ENCODE measurements around the gene WDR19.
"Not testable (repeated sequence)": the region's sequence is repeated elsewhere in the genome, so short reads cannot be mapped to it uniquely, and the experiment has no call there.

WDR19 gene

DNA sequence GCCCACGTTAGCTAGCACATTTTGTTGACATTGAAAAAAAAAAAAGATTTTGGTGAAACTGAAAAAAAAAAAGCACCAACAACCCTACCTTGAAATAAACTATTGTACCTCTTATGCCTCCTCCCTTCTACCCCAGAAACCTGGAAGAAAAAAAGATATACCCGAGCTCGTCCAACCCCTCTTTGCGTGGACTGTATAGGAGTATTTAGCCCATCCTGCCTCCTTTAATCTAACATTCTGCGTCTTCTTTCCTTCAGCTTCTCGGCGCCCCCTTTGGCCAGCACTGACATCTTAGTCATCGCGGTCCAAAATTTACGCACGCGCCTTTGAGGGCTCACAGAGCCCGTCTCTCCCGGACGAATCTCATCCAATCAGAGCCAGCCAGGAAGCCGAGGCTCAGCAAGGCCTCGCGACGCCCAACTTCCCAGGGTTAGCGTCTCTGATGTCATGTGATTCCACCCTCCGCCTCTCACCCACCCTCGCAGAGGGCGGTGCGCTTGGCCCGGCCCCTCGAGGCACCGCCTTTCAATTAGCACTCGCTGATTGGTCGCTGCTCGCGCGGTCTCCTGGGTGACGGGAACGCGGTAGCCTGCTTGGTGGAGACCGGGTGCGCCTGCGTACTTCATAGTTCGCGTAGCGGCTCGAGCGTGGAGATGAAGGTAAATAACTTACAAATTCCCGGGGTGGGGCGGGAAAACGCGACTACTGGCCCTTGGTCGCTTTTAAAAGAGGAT is at the start of gene WDR19:
TSS of gene WDR19 (plus strand) at position 625 of the 734 bp plus-strand sequence. CDS start at position 654, 29 bp downstream.
- DNase-seq (ENCODE audit: low spot score), result peak; percentile 98

DNA sequence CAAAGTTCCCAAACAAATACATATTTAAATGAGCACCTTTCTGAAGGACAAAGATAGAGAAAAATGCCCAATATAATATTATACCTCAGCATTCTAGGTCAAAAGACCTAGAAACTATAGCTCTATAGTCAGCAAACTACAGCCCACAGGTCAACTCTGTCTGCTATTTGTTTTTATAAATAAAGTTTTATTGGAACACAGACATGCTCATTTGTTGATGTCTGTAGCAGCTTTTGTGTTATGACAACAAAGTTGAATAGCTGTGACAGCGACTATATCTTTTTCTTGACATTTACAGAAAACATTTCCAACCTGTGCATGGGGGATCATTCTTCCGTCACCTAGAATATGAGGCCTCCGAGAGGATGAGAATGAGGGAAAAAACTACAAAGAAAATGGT is 48.7 kb upstream of the WDR19 start:
- no peak for DNase-seq (ENCODE audit: low spot score)

DNA sequence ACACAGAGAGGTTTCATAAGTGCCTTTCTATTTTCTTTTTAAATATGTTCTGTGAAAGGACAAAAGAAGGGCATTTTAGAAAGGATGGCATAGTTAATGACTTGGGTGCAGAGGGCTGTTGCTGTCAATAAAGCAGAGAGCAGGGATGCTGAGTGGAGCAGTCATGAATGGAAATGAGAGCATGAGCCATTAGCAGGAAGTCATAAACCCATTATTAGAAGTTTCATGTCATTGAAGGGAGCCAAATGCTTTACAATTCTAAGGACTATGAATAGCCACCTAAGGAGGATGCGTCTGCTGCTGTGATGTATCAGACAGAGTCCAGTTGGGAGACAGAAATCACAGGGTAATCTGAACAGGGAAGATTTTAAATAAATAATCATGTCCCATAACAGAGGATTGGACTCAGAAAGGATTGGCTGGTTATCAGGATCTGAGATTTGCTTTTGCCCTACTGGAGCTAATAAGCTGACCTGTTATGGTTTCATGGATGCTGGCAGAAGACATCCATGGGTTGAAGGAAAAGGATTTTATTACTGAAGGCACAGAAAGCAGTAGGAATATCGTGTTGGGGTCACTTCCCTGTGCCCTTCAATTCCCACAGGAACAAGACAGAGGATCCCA is 47.5 kb upstream of the WDR19 start:
- DNase-seq (ENCODE audit: low spot score), result no peak

DNA sequence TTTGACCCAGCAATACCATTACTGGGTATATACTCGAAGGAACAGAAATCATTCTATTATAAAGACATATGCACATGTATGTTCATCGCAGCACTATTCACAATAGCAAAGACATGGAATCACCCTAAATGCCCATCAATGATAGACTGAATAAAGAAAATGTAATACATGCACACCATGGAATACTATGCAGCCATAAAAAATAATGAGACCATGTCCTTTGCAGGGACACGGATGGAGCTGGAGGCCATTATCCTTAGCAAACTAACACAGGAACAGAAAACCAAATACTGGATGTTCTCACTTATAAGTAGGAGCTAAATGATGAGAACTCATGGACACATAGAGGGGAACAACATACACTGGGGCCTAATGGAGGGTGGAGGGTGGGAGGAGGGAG is 44.1 kb upstream of the WDR19 start:
- DNase-seq (ENCODE audit: low spot score), result not testable (repeated sequence)

DNA sequence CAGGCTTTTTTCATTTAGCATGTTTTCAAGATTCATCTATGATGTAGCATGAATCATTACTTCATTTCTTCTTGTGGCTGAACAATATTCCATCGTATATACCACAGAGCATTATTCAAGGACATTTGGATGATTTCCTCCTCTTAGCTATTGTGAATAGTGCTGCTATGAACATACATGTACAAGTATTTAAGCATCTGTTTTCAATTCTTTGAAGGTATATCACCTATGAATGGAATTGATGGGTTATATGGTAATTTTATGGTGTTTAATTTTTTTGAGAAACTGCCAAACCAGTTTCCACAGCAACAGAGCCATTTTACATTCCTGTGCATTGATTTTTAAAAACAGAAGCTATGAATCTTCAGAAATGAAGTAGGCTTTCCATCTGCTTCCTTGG is 36.1 kb upstream of the WDR19 start:
- no peak for DNase-seq (ENCODE audit: low spot score)

DNA sequence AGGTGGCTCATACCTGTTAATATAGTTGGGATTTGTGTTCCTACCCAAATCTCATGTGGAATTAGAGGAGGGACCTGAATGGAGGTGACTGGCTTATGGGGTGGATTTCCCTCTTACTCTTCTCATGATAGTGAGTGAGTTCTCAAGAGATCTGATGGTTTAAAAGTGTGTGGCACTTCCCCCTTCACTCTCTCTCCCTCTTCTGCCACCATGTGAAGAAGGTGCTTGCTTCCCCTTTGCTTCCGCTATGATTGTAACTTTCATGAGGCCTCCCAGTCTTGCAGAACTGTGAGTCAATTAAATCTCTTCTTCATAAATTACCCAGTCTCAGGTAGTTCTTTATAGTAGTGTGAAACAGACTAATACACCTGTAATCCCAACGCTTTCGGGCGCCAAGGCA is 28.3 kb upstream of the WDR19 start:
- DNase-seq (ENCODE audit: low spot score), result no peak

DNA sequence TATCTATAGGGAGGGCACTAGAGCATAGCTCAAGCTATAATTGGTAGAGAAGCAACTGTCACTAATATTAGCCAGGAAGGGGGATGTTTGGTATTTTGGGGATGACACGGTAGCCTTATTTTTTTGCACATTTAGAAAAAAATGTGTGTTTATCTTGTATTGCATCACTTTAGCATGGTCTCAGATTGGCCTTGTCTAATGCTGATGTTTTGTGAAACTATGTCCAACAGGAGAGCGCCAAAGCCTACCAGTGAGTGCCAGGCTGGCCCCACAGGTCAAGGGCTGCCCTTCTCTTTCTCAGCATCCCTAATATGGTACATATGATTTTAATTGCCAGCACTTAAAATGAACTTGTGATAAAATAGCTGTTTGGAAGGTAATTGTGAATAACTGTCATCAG is 24.8 kb upstream of the WDR19 start:
- no peak for DNase-seq (ENCODE audit: low spot score)

DNA sequence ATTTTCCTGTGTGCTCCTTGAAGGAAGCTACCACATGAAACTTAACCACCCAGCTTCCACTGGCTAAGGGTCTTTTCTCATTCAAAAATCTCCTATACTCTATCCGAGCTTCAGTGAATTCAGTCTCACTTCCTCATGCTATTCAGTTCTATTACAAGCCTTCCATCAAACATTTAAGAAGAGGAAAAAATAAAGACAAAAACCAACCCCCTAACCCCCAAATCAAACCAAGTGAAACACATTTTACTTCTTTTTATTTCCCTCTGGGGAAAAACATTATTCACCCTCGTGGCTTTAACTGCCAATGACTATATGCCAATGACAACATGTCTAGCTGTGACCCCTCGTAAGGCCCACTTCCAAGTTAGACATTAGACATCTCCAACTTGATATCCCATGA is 16.2 kb upstream of the WDR19 start:
- no peak for DNase-seq (ENCODE audit: low spot score)

DNA sequence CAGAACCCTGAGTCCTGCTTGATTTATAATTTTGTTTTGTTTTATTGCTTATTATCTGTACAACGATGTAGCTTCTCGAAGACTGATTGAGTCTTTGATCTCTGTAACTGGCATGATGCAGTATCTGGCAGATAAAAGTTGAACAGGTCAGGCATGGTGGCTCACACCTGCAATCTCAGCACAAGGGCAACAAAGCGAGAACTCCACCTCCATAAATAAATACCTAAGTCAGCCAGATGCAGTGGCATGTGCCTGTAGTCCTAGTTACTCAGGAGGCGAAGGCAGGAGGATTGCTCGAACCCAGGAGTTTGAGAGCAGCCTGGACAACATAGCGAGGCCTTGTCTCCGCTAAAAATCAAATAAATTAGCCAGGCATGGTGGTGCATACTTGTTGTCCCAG is 15.7 kb upstream of the WDR19 start:
- no peak for DNase-seq (ENCODE audit: low spot score)

DNA sequence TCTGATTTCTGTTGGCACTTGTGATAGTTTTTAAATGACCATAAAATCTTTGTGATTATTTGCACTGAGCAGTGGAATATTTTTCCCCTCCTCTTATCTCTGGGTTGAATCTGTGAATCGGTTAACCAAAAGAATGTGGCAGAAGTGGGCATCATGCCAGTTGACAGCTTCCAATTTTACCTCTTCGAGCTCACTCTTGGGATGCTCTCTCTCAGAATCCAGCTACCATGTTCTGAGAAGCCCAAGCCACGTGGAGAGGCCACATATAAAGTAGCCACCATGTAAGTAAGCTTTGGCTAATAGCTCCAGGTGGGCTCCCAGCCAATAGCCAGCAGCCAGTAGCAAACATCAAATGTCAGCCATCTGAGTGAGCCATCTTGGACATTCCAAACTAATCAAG is 12.9 kb upstream of the WDR19 start:
- DNase-seq (ENCODE audit: low spot score), result no peak

DNA sequence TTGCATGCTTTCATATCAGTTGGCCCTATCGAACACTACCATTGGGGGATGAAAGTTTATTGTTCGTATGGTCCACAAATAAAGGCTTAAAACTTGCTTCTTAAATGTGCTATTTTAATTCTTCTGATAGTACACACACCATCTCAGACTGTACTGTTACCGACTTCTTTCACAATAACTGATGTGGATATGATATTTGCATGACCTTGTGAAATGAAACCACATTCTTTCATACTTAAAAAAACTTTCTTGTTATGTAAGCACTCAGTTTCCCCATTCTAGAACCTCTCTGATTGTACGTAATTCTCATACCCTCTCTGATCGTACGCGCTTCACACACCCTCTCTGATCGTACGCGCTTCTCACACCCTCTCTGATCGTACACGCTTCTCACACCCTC is 12.0 kb upstream of the WDR19 start:
- DNase-seq (ENCODE audit: low spot score), result no peak

DNA sequence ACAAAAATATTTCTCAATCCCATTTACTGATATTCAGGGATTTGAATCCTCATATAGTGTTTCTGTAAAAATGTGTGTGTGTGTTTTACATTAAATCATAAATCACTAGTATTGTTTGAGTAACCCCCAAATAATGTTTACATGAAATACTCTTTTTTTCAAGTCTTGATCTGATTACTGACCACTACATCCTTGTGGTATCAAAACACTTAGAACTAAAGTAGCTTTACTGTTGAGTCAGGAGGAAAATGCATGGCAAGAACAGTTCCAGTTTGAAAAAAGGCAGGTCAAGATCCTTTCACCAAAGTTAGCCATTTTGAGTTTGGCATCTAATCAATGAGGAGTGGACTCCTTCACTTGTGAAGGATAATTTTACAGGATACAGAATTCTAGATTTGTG is 3.6 kb upstream of the WDR19 start:
- no peak for DNase-seq (ENCODE audit: low spot score)

DNA sequence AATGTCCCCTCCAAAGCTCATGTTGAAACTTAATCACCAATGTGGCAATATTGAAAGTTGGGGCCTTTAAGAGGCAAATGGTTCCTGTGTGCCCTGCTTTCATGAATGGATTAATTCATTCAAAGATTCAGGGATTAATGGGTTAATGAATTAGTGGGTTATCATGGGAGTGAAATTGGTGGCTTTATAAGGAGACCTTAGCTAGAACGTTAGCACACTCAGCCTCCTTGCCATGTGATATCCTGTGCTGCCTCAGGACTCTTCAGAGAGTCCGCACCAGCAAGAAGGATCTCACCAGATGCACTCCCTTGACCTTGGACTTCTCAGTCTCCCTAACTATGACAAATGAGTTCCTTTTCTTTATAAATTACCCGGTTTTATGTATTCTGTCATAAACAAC is 2.6 kb upstream of the WDR19 start:
- no peak for DNase-seq (ENCODE audit: low spot score)

DNA sequence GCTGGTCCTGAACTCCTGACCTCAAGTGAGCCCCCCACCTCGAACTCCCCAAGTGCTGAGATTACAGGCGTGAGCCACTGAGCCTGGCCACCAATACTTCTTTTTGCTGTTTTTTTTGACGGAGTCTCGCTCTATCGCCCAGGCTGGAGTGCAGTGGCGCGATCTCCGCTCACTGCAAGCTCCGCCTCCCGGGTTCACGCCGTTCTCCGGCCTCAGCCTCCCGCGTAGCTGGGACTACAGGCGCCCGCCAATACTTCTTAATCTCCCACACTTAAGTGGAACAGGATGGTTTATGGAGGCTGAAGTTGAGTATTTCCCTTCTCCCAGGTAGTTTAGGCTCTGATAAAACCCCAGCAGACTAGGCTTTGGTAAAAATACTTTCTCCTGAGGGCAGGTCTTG is 1.7 kb upstream of the WDR19 start:
- not testable (repeated sequence) for DNase-seq (ENCODE audit: low spot score)

DNA sequence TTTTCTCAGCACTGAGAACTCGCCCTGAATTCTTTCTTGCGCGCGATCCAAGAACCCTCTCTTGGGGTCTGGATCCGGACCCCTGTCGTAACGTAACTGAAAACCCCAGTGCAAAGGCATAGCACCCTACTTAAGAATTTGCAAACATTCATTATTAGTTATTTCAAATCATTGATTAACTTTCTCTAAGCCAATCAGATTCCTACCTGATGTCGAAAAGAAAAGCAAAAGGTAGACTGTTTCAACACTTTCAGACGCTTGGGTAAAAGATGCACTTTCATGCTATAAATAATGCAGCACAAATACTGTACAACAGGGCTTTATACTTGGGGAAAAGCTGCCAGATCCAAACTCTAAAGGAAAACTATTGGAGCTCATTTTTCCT is 817 bp upstream of the WDR19 start:
- no peak for DNase-seq (ENCODE audit: low spot score)

DNA sequence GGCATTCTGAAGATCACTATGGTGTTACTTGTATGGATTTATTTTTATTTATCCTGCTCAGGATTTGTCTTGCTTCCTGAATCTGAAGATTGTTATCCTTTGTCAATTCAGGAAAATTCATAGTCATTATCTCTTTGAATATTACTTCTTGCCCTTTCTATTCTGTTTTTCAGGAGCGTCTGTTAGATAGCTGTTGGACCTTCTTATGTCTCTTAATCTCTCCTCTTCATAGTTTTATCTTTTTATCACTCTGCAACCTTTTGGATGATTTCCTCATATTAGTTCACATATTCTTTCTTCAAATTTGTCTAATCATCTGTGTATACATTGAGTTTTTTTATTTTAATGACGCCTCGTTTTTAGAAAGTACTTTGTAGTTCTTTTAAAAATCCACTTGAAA is 19.6 kb downstream of the WDR19 start:
- no peak for DNase-seq (ENCODE audit: low spot score)

DNA sequence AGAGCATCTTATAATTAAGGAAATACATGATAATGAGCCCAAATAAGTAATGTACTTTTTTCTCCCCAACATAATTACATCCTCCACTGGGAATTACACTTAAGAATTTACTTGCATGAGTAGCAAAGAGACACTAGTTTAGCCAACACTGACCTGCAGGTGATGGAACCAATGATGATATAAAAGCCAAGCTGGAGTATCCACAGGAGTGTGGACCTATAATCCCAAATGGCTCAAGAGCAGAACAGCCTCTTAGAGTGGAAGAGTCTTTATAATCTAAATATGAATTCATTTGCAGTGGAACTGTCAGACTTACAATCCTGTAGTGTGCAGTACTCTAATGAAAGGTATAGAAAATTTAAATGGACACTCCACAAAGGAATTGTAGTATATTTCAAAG is 22.2 kb downstream of the WDR19 start:
- DNase-seq (ENCODE audit: low spot score), result no peak

DNA sequence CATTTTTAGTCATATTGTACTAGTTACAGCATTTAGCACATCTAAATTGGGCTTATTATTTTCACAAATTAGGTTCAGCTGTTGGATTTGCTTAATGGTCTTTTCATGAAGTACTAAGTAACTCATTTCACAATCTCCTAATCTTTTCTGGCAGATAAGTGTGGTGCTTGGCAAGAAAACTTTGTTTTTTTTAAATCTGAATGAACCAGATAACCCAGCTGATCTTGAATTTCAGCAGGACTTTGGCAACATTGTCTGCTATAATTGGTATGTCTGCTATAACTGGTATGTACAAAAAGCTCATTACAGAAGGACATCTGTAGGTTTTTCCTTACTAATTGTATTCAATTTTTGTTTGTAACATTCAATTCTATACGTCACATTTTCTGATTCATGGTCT is 22.7 kb downstream of the WDR19 start:
- DNase-seq (ENCODE audit: low spot score), result no peak

DNA sequence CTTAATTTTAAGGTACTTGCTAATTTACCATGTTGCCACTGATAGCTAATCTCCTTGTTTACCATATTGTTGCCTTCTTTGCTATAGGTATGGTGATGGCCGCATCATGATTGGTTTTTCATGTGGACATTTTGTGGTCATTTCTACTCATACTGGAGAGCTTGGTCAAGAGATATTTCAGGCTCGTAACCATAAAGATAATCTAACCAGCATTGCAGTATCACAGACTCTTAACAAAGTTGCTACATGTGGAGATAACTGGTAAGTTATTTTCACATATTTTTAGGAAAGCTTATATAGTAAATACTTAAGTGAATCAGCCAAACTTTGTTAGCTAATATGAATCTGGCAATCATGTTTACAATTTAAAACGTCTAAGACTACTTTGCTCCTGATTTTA is 23.1 kb downstream of the WDR19 start:
- no peak for DNase-seq (ENCODE audit: low spot score)

DNA sequence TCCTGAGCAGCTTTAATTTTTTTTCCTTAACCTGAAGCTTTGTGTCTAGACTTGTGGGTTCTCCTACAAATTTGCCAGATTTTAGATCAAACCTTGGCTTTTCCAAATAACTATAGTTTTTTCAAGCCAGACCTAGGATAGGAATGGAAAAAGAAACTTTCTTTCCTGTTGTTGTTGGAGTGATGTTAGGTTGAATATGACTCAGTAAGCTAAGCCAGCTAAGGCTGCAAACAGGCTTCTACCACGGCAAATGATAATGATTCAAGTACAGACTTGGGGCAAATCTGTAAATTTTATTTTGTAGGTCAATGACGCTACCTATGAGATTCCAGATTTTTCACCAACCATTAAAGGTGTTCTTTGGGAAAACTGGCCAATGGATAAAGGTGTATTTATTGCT is 45.6 kb downstream of the WDR19 start:
- no peak for DNase-seq (ENCODE audit: low spot score)

DNA sequence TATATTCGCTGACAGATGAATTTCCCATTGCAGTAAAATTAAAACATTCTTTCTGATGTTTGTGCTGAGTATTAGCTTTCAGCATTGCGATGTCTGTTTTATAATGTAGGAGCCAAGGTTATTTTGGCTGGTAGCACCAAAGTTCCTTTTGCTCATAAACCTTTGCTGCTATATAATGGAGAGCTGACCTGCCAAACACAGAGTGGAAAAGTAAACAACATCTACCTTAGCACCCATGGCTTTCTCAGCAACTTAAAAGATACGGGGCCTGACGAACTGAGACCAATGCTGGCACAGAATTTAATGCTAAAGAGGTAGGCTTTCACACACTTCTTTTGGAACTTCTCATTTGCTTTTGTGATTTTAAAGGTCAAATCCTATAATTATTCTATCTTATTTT is 46.0 kb downstream of the WDR19 start:
- no peak for DNase-seq (ENCODE audit: low spot score)

DNA sequence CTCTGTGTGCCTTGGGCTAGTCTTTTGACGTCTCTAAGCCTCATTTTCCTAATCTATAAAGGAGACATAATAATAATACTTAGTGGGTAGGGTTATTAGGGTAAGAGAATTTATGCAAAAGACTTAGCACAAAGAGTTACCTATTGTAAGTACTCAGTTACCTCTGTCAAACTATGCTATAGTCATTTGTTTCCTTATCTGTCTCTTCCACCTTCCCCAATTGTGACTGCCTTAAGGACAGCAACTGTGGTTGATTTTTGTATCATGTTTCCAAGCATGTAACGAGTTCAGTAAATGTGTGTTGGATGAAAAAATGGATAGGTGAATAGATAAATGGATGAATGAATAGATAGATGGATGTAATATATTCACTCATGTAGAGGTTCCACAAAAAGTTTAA is 48.1 kb downstream of the WDR19 start:
- no peak for DNase-seq (ENCODE audit: low spot score)

DNA sequence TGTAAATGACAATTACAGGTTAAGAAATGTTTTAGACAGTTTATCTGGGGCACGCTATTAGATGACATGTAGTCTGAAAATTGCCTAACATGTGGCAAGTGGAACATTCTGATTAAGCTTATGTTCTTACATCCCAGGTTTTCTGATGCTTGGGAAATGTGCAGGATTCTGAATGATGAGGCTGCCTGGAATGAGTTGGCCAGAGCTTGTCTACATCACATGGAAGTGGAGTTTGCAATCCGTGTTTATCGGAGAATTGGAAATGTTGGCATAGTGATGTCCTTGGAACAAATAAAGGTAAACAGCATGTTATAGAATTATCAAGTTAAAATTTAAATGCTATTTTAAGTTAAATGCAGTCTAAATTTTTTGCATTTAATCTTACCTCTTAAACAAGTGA is 49.3 kb downstream of the WDR19 start:
- DNase-seq (ENCODE audit: low spot score), result no peak

DNA sequence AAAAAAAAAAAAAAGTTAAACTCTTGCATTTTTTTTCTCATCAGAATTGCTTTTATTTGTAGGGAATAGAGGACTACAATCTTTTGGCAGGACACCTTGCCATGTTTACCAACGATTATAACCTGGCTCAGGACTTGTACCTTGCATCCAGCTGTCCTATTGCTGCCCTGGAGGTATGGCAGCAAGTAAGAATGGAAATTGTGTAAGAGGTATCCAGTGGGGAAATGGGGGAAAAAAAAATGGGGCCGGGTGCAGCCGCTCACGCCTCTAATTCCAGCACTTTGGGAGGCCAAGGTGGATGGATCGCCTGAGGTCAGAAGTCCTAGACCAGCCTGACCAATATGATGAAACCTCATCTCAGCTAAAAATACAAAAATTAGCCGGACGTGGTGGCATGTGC is 49.8 kb downstream of the WDR19 start:
- no peak for DNase-seq (ENCODE audit: low spot score)

All from iPS-NIHi11 (cell line).